NK-92 treated with Interleukin-12 subunit alpha and Interleukin-12 subunit beta, amount 100 ng/mL, for 24 hours (cell line): ENCODE results near the gene RPL13.

ENCODE experiments used
- DNase-seq: peaks from one replicate; lab custom pipeline; 2025; lab: John Stamatoyannopoulos, UW

RPL13 gene

DNA sequence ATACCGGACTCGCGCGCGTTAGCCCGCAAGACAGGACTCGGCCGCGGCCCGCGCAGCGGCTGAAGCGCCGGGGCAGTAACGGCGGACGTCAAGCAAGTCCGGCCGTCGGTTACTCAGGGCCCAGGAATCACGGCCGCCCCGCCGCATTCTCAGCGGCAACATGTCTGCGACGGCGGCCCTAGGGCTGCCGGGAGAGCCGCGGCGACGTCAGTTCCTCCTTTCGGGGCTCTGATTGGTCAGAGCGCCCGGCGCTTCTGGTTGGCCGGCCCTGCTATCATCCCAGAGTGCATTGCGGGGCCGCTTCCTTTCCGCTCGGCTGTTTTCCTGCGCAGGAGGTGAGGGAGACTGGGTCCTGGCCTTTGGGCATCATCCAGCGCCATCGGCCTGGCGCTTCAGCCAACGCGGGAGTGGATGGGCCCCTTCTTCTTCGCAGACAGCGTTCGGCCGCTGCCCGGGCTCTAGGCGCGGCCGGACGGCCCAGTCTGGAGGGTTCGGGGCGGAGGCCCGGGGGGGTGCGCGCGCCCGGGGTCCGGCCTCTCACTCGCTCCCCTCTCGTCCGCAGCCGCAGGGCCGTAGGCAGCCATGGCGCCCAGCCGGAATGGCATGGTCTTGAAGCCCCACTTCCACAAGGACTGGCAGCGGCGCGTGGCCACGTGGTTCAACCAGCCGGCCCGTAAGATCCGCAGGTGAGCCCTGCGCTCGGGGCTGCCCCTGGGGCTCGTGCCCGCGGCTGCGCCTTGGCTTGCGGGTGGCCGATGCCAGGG lies at the start of gene RPL13:
TSS of gene RPL13 (plus strand) at position 305 of the 764 bp plus-strand sequence. CDS start at position 583, 278 bp downstream.
- peak; percentile 84 for DNase-seq

DNA sequence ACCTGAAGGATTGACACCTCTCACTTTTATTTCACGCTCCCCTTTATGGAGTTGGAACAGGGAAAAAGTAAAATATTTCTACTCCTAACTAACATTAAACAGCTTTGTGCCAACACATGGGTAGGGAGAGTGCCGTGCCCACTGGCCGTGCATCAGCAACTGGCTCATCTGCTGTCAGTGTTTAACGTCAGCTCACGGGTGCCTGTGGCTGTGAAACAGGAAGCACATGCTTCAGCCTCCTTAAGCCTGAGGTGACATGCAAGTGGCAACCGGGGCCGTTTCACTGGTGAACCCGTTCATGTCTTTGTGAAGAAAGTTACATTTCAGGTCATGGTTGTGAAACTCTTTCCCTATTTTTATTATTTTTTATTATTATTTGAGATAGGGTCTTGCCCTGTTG lies 49.1 kb upstream of the RPL13 start:
- no peak for DNase-seq

DNA sequence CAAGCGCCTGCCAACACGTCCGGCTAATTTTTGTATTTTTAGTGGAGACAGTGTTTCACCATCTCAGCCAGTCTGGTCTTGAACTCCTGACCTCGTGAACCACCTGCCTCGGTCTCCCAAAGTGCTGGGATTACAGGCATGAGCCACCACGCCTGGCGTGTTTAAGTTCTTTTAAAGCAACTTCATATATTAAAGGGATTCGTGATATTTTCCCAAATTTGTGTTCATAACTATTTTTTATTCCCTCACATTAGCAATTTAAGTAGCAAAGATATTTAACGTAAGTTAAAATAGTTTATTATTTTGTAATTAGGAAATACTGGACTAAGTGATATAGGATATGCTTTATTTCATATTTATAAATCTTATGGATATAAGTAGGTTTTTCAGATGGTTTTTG lies 48.0 kb upstream of the RPL13 start:
- no peak for DNase-seq

DNA sequence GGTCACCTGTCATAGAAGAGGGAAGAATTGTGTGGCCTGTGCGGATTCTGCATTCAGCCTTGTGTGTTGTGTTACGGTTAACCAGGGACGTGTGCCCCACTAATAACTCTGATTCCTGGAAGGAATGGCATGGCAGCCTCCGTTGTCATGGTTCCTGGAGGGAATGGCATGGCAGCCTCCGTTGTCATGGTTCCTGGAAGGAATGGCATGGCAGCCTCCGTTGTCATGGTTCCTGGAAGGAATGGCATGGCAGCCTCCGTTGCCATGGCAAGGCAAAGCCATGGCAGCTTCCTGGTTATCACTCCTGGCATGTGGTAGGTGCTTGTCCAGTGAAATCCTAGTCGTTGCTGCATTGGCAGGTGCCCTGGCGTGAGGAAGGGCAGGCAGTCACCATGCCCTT lies 43.4 kb upstream of the RPL13 start:
- no peak for DNase-seq

DNA sequence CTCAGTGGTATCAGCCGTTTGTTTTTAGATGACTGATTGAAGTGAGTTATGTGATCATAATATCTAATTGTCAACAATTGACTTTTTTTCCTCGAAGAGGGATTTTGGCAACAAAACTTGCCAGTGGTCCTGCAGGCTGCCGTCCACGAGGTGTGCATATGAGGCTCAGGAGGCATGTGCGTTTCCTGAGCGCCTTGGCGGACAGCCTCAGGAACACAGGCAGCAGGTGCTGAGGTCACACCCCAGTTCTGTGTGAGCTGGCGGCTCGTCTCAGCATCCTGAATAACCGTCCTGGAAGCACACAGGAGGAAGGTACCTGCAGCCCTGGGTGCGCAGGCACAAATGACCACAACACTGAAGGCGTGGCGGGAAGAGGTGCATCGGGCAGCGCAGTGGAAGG lies 40.6 kb upstream of the RPL13 start:
- no peak for DNase-seq

DNA sequence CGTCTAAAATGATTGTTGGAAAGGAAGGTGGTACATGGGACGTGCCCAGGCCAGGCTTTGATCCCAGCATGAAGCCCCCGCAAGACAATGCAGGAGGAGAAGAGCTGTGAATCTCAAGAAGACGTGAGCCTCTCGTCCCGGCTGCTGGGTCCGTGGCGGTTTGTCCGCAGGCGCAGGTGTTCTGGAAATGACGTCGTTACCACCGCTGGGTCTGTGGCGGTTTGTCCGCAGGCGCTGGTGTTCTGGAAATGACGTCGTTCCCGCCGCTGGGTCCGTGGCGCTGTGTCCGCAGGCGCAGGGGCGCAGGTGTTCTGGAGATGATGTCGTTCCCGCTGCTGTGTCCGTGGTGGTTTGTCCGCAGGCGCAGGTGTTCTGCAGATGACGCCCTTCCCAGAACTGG lies 38.2 kb upstream of the RPL13 start:
- no peak for DNase-seq

DNA sequence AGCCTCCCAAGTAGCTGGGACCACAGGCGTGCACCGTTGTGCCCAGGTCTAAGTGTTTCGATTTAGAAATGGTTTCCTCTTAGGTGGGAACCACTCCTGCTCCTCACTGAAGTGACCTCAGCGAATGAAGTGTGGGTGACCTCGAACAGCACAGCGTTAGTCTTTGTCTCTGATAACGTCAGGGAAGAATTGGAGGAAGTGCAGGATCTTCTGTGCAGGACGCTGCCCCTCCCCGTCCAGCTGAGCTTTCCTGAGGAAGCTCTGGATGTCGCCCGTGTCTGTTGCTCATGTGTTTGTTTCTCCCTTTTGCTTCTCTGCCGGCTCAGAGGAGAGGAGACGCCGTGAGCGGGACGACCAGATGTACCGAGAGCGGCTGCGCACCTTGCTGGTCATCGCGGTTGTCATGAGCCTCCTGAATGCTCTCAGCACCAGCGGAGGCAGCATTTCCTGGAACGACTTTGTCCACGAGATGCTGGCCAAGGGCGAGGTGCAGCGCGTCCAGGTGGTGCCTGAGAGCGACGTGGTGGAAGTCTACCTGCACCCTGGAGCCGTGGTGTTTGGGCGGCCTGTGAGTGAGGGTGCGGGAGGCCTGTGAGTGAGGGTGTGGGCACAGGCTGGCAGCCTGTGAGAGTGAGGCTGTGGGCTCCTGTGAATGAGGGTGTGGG lies 36.7 kb upstream of the RPL13 start:
- DNase-seq, result no peak

DNA sequence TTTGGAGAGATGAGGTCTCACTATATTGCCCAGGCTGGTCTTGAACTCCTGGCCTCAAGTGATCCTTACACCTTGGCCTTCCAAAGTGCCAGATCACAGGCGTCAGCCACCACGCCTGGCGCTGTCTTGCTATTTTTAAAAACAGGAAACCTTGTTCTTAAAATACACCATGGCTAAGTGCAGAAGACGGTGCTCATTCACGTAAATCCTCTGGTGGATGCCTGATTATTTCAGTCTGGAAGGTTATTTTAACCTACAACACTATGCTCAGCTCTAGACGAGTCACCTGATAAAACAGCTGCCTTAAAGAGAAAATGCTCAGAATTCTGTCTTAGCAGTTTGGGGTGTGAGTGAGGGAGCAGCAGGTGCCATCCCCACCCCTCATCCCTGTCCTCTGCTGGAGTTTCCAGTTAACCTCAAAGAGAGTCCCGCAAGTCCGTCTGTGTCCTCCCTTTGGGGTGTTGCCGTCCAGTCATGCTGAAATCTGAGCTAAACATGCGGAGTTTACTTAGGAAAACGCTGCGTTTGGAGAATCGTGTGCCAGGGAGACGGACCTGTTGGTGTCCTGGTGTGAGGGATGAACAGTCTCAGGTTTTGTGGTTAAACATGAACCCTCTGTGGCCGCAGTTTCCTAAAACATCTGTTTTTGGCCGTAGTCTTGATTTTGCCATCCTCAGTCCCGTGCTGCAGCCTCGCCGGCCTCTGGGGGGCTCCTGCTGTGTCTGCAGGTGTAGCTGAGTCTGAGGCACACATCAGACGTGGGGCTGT lies 35.2 kb upstream of the RPL13 start:
- no peak for DNase-seq

DNA sequence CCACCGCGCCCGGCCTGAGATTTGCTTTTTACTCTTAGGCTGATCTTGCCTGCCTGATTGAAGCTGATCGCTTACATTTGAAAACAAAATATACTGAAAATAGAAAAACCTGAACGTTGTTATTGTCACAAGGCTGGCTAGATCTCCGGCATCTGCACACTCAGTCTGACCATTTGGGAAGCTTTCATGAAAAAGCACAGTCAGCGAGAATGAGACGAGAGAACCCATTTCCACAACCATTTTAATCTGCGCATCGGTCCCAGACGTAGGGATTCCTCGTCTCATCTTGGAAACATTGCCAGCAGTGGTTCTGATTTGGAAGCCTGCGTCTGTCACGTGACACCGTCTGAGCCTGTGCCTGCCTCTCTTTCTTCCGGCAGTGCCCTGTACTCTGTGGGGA lies 31.4 kb upstream of the RPL13 start:
- no peak for DNase-seq

DNA sequence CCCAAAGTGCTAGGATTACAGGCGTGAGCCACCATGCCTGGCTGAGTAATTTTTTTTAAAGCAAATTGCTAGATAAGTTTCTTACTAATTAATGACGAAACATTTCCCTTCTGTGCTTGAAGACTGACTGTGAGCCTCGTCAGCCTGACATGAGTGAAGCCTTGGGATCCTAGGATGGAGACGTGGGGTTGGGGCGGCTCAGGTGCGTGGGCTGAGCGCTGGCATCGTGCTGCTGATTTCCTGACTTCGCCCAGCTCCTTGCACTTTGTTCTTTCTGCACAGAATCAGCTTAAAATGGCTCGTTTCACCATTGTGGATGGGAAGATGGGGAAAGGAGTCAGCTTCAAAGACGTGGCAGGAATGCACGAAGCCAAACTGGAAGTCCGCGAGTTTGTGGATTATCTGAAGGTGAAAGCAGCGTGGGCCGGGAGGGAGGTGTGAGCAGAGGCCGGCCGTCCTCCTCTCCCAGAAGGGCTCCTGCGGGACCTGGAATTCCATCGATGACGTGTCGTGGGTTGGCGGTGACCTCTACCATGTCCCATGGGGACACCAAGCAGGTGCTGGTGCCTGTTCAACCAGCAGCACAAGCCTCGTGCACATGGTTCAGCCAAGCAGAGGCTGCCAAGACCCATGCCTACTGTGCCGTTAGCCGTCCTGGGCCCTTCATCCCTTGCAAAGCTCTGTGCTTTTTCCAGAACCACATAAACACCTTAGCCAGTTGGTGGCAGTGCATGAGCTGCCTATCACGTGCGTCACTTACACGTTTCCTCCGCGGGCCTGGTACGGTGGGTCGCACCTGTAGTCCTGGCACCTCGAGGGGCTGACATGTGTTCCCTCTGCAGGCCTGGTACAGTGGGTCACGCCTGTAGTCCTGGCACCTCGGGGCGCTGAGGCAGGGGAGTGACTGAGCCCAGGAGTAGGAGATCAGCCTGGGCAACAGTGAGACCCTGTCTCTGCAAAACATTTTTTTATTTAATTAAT lies 29.8 kb upstream of the RPL13 start:
- no peak for DNase-seq

DNA sequence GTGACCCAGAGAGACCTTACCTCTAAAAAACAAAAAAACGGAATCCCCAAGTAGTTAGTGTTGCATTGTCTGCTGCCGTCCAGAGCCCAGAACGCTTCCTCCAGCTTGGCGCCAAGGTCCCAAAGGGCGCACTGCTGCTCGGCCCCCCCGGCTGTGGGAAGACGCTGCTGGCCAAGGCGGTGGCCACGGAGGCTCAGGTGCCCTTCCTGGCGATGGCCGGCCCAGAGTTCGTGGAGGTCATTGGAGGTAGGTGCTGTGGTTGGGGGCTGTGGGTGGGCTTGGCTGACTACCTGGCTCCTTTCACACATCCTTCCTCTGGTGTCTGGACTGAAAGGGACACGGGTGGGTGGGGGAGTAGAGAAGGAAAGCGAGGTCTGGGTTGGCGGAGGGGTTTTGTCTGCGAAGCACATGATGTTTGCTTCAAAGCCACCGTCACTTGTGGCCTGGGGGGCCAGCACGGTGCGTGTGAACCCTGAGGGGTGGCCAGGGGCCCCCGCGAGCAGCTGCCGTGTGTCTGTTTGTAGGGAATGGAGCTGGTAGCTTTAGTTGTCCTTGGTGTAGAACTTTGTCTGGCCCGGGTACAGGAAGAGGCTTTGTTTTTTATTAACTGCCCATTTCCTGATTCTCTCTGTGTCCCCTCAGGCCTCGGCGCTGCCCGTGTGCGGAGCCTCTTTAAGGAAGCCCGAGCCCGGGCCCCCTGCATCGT lies 28.5 kb upstream of the RPL13 start:
- DNase-seq, result no peak

DNA sequence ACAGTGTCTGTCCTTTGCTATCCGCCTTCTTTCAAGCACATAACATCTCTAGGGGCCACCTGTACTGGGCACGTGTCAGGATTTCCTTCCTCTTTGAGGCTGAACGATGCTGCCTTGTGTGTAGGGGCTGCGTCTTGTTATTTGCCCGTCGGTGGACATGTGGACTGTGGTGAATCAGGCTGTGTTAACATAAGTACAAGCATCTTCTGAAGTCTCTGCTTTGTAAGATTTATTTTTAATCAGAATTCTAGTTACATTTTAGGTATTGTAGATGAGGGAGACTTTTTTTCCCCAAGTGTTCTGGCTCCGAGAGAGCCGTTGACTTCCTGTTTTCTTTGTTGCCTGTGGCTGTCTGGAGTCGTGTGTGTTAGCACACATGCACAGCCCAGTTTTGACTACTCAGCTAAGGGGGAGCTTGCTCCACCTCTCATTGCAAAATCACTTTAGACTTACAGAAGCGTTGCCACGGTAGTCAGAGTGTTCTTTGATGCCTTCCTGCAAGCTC lies 26.2 kb upstream of the RPL13 start:
- DNase-seq, result no peak

DNA sequence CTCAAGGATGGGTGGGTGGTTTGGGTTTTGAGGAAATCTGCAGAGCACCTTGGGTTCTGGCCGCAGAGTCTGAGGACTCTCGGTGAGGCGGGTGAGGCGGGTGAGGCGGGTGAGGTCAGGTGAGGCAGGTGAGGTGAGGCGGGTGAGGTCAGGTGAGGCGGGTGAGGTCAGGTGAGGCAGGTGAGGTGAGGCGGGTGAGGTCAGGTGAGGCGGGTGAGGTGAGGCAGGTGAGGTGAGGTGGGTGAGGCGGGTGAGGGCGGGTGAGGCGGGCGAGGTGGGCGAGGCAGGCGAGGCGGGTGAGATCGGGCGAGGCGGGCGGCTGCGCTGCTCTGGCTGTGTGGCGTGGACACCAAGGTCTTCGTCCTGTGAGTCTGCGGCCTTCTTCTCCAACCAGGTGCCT lies 24.1 kb upstream of the RPL13 start:
- no peak for DNase-seq

DNA sequence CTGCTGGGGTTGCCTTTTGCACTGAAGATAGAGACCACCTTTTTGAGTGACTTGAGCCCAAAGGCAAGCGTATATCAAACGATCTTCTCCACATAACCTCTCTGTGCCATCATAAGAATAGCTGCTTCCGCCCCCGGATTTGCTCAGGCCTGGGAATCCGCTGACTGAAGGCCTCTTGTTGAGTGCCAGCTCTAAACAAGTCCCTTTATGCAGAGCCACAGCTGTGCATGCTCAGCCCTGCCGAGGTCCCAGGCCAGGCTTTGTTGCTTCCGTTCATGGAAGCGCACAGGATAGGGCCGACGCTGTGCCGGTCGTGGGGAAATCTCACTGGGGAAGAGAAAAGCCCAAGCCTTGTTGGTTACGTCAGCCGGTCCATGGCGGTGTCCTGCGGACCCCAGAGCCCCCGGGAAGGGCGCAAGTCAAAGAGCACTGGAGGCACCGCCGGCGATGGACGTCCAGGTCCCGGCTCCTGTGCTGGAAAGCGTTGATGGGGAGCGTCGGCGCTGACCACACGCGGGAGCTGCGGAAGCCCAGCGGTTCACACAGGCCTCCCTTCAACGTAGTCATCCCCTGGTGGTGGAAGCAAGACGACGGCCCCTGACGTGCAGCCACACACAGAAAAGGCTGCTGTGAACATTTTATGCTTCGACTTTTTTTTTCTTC lies 23.5 kb upstream of the RPL13 start:
- no peak for DNase-seq

DNA sequence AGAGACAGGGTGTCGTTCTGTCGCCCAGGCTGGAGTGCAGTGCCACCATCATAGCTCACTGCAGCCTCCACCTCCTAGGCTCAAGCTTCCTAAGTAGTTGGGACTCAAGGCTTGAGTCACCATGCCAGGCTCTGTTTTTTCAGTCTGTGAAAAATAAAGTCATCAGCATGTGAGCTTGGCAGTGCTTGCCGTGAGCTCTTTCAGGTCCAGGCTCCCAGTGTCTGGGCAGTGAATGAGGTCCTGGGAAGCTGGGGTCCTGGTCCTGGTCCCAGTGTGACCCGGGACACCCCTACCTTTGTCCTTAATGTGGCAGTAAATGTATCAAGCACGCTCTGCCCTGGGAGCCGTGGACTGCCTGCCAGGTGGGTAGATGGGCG lies 22.9 kb upstream of the RPL13 start:
- DNase-seq, result no peak

DNA sequence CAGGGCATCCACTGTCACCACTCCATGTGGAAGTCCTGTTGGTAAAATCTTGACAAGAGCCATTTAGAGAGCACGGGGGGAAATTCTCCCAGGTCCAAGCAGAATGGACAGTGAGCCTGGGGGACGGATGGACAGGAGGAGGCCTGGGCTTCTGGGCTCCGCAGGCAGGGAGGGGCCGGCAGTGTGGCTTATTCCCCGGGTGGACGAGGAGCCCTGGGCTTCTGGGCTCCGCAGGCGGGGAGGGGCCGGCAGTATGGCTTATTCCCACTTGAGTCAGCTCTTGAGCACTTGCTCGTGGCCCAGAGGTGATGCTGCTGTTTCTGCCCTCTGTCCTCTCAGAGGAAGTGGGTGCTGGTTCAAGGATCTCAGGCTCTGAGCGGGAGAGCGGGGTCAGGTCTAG lies 22.2 kb upstream of the RPL13 start:
- DNase-seq, result no peak

DNA sequence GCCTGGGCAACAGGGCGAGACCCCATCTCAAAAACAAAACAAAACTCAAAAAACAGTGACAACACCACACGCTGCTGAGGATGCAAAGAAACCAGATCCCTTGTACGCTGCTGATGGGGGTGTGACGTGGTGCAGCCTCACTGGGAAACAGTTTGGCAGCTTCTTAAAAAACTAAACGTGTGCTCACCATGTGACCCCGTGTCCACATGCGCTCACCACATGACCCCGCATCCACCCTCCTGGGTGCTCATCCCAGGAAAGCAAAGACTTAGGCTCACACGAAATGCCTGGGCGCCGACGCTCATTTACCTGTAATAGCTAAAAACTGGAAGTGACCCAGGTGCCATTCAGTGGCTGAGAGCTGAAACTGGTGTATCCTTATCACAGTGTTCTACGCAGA lies 19.9 kb upstream of the RPL13 start:
- DNase-seq, result no peak

DNA sequence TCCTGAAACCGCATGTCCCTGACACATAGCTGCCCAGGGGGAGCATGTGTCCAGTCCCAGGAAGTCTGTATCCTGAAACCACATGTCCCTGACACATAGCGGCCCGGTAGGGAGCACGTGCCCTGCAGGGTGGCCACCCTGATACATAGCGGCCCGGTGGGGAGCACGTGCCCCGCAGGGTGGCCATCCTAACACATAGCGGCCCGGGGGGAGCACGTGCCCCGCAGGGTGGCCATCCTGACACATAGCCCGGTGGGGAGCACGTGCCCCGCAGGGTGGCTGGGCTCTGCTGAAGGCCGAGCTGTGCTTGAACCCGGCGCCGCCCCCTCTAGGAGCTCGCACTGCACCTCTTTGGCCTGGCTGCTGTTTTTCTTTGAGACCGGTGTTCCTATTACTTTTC lies 18.7 kb upstream of the RPL13 start:
- DNase-seq, result no peak

DNA sequence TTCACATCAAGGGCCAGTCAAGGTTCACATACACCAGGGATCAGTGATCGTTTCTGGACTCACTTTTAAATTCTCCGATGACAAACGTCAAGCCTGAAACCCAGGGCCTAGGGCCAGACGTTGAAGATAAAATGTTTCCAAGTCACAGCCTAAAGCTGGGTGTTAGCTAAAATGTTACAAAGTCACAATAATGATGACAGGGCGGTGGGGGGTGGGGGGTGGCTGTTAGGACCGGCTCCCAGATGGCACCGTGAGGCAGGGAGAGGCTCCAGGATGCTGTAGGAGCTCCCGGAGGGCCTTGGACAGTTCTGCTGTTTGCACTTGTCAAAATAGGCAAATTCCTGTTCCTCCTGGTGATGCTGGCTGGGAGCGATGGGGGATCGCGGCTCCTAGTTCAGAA lies 16.4 kb upstream of the RPL13 start:
- DNase-seq, result no peak

DNA sequence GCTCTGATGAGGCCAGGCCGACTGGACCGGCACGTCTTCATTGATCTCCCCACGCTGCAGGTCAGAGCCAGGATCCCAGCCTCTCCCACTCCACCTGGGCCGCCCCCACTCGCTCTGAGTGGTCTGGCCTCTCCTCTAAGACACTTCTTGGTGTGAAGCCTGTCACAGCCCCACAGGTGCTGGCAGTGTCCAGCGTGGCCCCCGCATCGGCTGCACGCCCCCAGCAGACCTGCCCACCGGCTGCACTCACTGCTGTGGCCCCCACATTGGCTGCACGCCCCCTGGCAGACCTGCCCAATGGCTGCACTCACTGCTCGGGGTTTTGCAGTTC lies 15.8 kb upstream of the RPL13 start:
- no peak for DNase-seq
